IMR-90 (cell line): ENCODE results near the gene LAMA2. TPM values are rescaled to one million over a fixed set of nuclear protein-coding genes. Genes with fewer than 3 reads are reported as not detected.

Experiments used
- ATAC-seq: fragments of 200-7000 bp; cut with Tn5 transposase; 2 replicates; pipeline ENCODE4 v1.9.1; 2020; ENCODE audit warnings: low read depth, mild to moderate bottlenecking, moderate library complexity
- BruUV-seq: library from RNA; stranded (reverse); fragments of 400-500 nt; replicated peaks from 2 replicates; lab custom pipeline; 2021; lab: Mats Ljungman, UMichigan
- CTCF ChIA-PET: fragments of 300-600 bp; formaldehyde crosslinking; extraction: SDS; loops from one replicate; lab custom pipeline; 2021; ENCODE audit warnings: antibody characterized with exemption; lab: Yijun Ruan, JAX
- POLR2A ChIA-PET: fragments of 300-600 bp; sonication (Branson Sonifier 250); formaldehyde crosslinking; loops from one replicate; lab custom pipeline; 2022; ENCODE audit warnings: antibody characterized with exemption; ENCODE audit not compliant: unreplicated experiment; lab: Charles Lee
- DNase-seq: peaks from one replicate; pipeline ENCODE4 v3.0.0; 2013
- H2AFZ ChIP-seq: replicated peaks from 2 replicates; pipeline ENCODE3; 2013; ENCODE audit warnings: low read length, mild to moderate bottlenecking; ENCODE audit not compliant: poor library complexity
- H2AK5ac ChIP-seq: 2 replicates; pipeline ENCODE4 v1.6.1; 2013; ENCODE audit warnings: low read depth, low read length, inconsistent platforms
- H2AK9ac ChIP-seq: replicated peaks from 2 replicates; pipeline ENCODE3; 2013; ENCODE audit warnings: mild to moderate bottlenecking, low read depth, low read length, moderate library complexity; ENCODE audit not compliant: poor library complexity
- H2BK120ac ChIP-seq: 2 replicates; pipeline ENCODE4 v1.6.1; 2013; ENCODE audit warnings: low read depth, low read length, inconsistent platforms
- H2BK15ac ChIP-seq: 3 replicates; pipeline ENCODE4 v1.6.1; 2013; ENCODE audit warnings: low read depth, low read length, inconsistent platforms
- H2BK20ac ChIP-seq: 2 replicates; pipeline ENCODE4 v1.6.1; 2013; ENCODE audit warnings: low read depth, mild to moderate bottlenecking, inconsistent platforms, low read length, moderate library complexity
- H2BK5ac ChIP-seq: 2 replicates; pipeline ENCODE4 v1.6.1; 2013; ENCODE audit warnings: mild to moderate bottlenecking, low read depth, low read length, inconsistent platforms; ENCODE audit not compliant: poor library complexity, severe bottlenecking
- H3K14ac ChIP-seq: replicated peaks from 2 replicates; pipeline ENCODE4 v1.6.1; 2013; ENCODE audit warnings: low read depth, low read length, inconsistent platforms
- H3K18ac ChIP-seq: 2 replicates; pipeline ENCODE4 v1.6.1; 2013; ENCODE audit warnings: low read depth, low read length, control low read depth
- H3K23ac ChIP-seq: 2 replicates; pipeline ENCODE4 v1.6.1; 2013; ENCODE audit warnings: low read depth, low read length, inconsistent platforms
- H3K27ac ChIP-seq: 2 replicates; pipeline ENCODE4 v1.5.1; 2013; ENCODE audit warnings: mild to moderate bottlenecking, control low read depth, low read length; ENCODE audit not compliant: insufficient read depth
- H3K27me3 ChIP-seq: 2 replicates; pipeline ENCODE4 v1.6.1; 2013; ENCODE audit warnings: low read length; ENCODE audit not compliant: control insufficient read depth, insufficient read depth
- H3K36me3 ChIP-seq: 2 replicates; pipeline ENCODE4 v1.6.1; 2013; ENCODE audit warnings: low read length, mixed read lengths; ENCODE audit not compliant: control insufficient read depth, insufficient read depth
- H3K4ac ChIP-seq: 2 replicates; pipeline ENCODE4 v1.6.1; 2013; ENCODE audit warnings: low read depth, low read length, inconsistent platforms
- H3K4me1 ChIP-seq: 2 replicates; pipeline ENCODE4 v1.6.1; 2013; ENCODE audit warnings: low read length, mixed read lengths; ENCODE audit not compliant: control insufficient read depth, insufficient read depth
- H3K4me2 ChIP-seq: 2 replicates; pipeline ENCODE4 v1.6.1; 2013; ENCODE audit warnings: low read depth, mild to moderate bottlenecking, control low read depth, low read length, moderate library complexity
- H3K4me3 ChIP-seq: 2 replicates; pipeline ENCODE4 v1.5.1; 2013; ENCODE audit warnings: low read depth, mild to moderate bottlenecking, control low read depth, low read length, moderate library complexity; ENCODE audit not compliant: insufficient read depth
- H3K56ac ChIP-seq: 2 replicates; pipeline ENCODE4 v1.6.1; 2013; ENCODE audit warnings: low read length, inconsistent platforms; ENCODE audit not compliant: insufficient read depth; ENCODE audit errors: extremely low read depth
- H3K79me1 ChIP-seq, 2 experiments: 2 replicates each; pipeline ENCODE4 v1.6.1; 2013; ENCODE audit warnings: low read length in 2 of 2, inconsistent platforms in 1 of 2, low read depth in 1 of 2
- H3K9ac ChIP-seq: 2 replicates; pipeline ENCODE4 v1.6.1; 2013; ENCODE audit warnings: low read depth, low read length, control low read depth
- H3K9me1 ChIP-seq: 2 replicates; pipeline ENCODE4 v1.6.1; 2013; ENCODE audit warnings: low read length, inconsistent platforms; ENCODE audit not compliant: insufficient read depth
- H3K9me3 ChIP-seq: 2 replicates; pipeline ENCODE4 v1.6.1; 2013; ENCODE audit warnings: low read length; ENCODE audit not compliant: control insufficient read depth, insufficient read depth
- H4K20me1 ChIP-seq: 2 replicates; pipeline ENCODE4 v1.6.1; 2013; ENCODE audit warnings: low read length, inconsistent platforms; ENCODE audit not compliant: insufficient read depth
- H4K5ac ChIP-seq: 2 replicates; pipeline ENCODE4 v1.6.1; 2013; ENCODE audit warnings: mild to moderate bottlenecking, low read depth, low read length, control low read depth
- H4K8ac ChIP-seq, 2 experiments: 2 replicates each; pipeline ENCODE4 v1.6.1; 2013; ENCODE audit warnings: low read depth in 2 of 2, low read length in 2 of 2, control low read depth in 1 of 2, inconsistent platforms in 1 of 2
- H4K91ac ChIP-seq: 2 replicates; pipeline ENCODE4 v1.6.1; 2013; ENCODE audit warnings: low read depth, low read length, inconsistent platforms; ENCODE audit not compliant: insufficient read depth
- BHLHE40 ChIP-seq: fragments of 150-350 bp; IDR thresholded peaks from 2 replicates; pipeline ENCODE4 v1.6.1; 2016; ENCODE audit warnings: mild to moderate bottlenecking, low read depth, low read length
- CEBPB ChIP-seq: IDR thresholded peaks from 2 replicates; pipeline ENCODE4 v1.6.1; 2012; ENCODE audit warnings: low read depth, low read length, improper control_type of control experiment
- CHD1 ChIP-seq: IDR thresholded peaks from 2 replicates; pipeline ENCODE4 v1.6.1; 2012; ENCODE audit warnings: low read depth, low read length, improper control_type of control experiment
- CTCF ChIP-seq: conservative IDR thresholded peaks from 2 replicates; pipeline ENCODE4 v1.5.1; 2012; ENCODE audit warnings: mild to moderate bottlenecking, low read depth, low read length, improper control_type of control experiment
- ELK1 ChIP-seq: fragments of 150-350 bp; IDR thresholded peaks from 2 replicates; pipeline ENCODE4 v1.6.1; 2016; ENCODE audit warnings: low read depth, mild to moderate bottlenecking, low read length, moderate library complexity, borderline replicate concordance
- FOS ChIP-seq: fragments of 150-350 bp; IDR thresholded peaks from 2 replicates; pipeline ENCODE4 v1.6.1; 2016; ENCODE audit warnings: low read depth, low read length
- MAFK ChIP-seq: IDR thresholded peaks from 2 replicates; pipeline ENCODE4 v1.6.1; 2012; ENCODE audit warnings: low read depth, low read length, improper control_type of control experiment
- MAZ ChIP-seq: IDR thresholded peaks from 2 replicates; pipeline ENCODE4 v1.6.1; 2012; ENCODE audit warnings: low read depth, mild to moderate bottlenecking, low read length, improper control_type of control experiment, moderate library complexity, borderline replicate concordance
- MXI1 ChIP-seq: IDR thresholded peaks from 2 replicates; pipeline ENCODE4 v1.6.1; 2012; ENCODE audit warnings: low read depth, mild to moderate bottlenecking, low read length, moderate library complexity, borderline replicate concordance
- NFE2L2 ChIP-seq: fragments of 150-350 bp; IDR thresholded peaks from 2 replicates; pipeline ENCODE4 v1.6.1; 2016; ENCODE audit warnings: low read depth, mild to moderate bottlenecking, low read length
- POLR2A ChIP-seq: IDR thresholded peaks from 2 replicates; pipeline ENCODE4 v1.6.1; 2012; ENCODE audit warnings: mild to moderate bottlenecking, low read depth, low read length
- RAD21 ChIP-seq: IDR thresholded peaks from 2 replicates; pipeline ENCODE4 v1.6.1; 2012; ENCODE audit warnings: low read length, improper control_type of control experiment
- RCOR1 ChIP-seq: IDR thresholded peaks from 2 replicates; pipeline ENCODE4 v1.6.1; 2012; ENCODE audit warnings: mild to moderate bottlenecking, low read length, improper control_type of control experiment; ENCODE audit not compliant: insufficient replicate concordance
- RFX5 ChIP-seq: IDR thresholded peaks from 2 replicates; pipeline ENCODE4 v1.8.0; 2012; ENCODE audit warnings: low read depth, mild to moderate bottlenecking, low read length, moderate library complexity
- SMC3 ChIP-seq: fragments of 150-350 bp; IDR thresholded peaks from 2 replicates; pipeline ENCODE4 v1.6.1; 2016; ENCODE audit warnings: low read depth, mild to moderate bottlenecking, antibody characterized with exemption, low read length, moderate library complexity
- USF2 ChIP-seq: fragments of 150-350 bp; IDR thresholded peaks from 2 replicates; pipeline ENCODE4 v1.6.1; 2017; ENCODE audit warnings: mild to moderate bottlenecking, antibody characterized with exemption, low read length, low read depth
- WGBS, 2 experiments: methylation state at CpG; one replicate each; pipeline versions ENCODE4 v1.1.5 to v1.1.7; 2013; ENCODE audit warnings: missing lambda C conversion rate in 2 of 2; ENCODE audit not compliant: insufficient read length in 1 of 2; ENCODE audit errors: extremely low coverage in 2 of 2; 5-methylcytosine and 5-hydroxymethylcytosine counted together
- dilution Hi-C: fragments of 300-500 bp; cut with HindIII; formaldehyde crosslinking; loops from one replicate; pipeline ENCODE4 v1.14.3; 2018; ENCODE audit warnings: low sequenced_read_pairs; ENCODE audit not compliant: unreplicated experiment
- in situ Hi-C: fragments of 300-500 bp; cut with MboI; formaldehyde crosslinking; loops from 3 replicates; pipeline ENCODE4 v1.14.3; 2019; ENCODE audit warnings: low sequenced_read_pairs, inconsistent platforms, mixed read lengths
- intact Hi-C: fragments of 100-400 bp; cut with micrococcal nuclease; formaldehyde crosslinking; loops from 2 replicates; pipeline ENCODE4 v1.10.0; 2022
- polyA plus RNA-seq, 3 experiments: library from polyadenylated mRNA; depleted of rRNA; stranded (reverse); fragments of >200 nt; gene quantifications; 2 replicates each; pipeline ENCODE4 v1.2.3, GENCODE V29; 2012; ENCODE audit warnings: low replicate concordance in 1 of 3
- total RNA-seq: library from RNA; depleted of rRNA; stranded (reverse); fragments of >200 nt; gene quantifications from 2 replicates; pipeline ENCODE4 v1.2.3, GENCODE V29; 2012

The LAMA2 gene
- total and polyA plus RNA-seq, 2 of the 4 experiments (the other 2 are of a cell fraction), result 9.9 to 13.3 TPM

GRCh38 chr6:129309154-129309553 is 426.2 kb downstream of the LAMA2 start:
- WGBS, 2 experiments, result no CpG with 5 or more reads among the region's 1 CpG
- Histone ChIP-seq H4K91ac (no peak overlapping the region), H2AFZ (no peak overlapping the region), H3K27me3 (no peaks in the 10 kb centered on the region), H3K9me1 (no peaks in the 10 kb centered on the region), H2BK15ac (no peak overlapping the region), H3K27ac (no peak overlapping the region), H3K4me2 (no peak overlapping the region), H2BK20ac (no peak overlapping the region), H3K23ac (no peak overlapping the region), H3K9ac (no peak overlapping the region), H3K56ac (no peak overlapping the region), H2AK5ac (no peak overlapping the region), H3K4ac (no peak overlapping the region), H3K79me1 (no peaks in the 10 kb centered on the region), H2BK5ac (no peak overlapping the region), H3K36me3 (no peaks in the 10 kb centered on the region), H3K18ac (no peak overlapping the region), H3K4me1 (peaks cover 2% of the 10 kb centered on the region; the same call in 1 of the 2 replicates), H4K20me1 (no peaks in the 10 kb centered on the region), H3K9me3 (no peaks in the 10 kb centered on the region), H2BK120ac (no peak overlapping the region), H3K14ac (no peak overlapping the region), H4K5ac (no peak overlapping the region), H4K8ac (no peak overlapping the region), H2AK9ac (no peak overlapping the region), H3K4me3 (no peak overlapping the region)
- dilution Hi-C loops (no loop called here), intact Hi-C loops (no loop called here), in situ Hi-C loops (no loop called here)
- TF ChIP-seq BHLHE40 (no peak), FOS (no peak), MAZ (no peak), RAD21 (no peak), MAFK (no peak), CEBPB (no peak), CTCF (no peak), POLR2A (no peak), RCOR1 (no peak), MXI1 (no peak), ELK1 (no peak), RFX5 (no peak), SMC3 (no peak), NFE2L2 (no peak), CHD1 (no peak), USF2 (no peak)
- ChIA-PET POLR2A (no interaction called here), CTCF (no interaction called here)
- no peak for DNase-seq
- ATAC-seq, result no peak
- BruUV-seq, result no TSS peak
